ENCODE data around the gene TROAP.
"Not testable (repeated sequence)": the region's sequence is repeated elsewhere in the genome, so short reads cannot be mapped to it uniquely, and the experiment has no call there.

TROAP gene

GRCh38 chr12:49330631-49331379, 7.8 kb downstream of the TROAP start:
- DNase-seq, result no peak

GRCh38 chr12:49331380-49332222, 8.5 kb downstream of the TROAP start:
- peak; percentile 25 for DNase-seq

GRCh38 chr12:49332441-49332861, 9.4 kb downstream of the TROAP start:
- no peak for DNase-seq

- no peak for DNase-seq
Measured at GRCh38 chr12:49332891-49333371, 9.9 kb downstream of the TROAP start.

- DNase-seq, result not testable (repeated sequence)
Measured at GRCh38 chr12:49333778-49334177, 10.7 kb downstream of the TROAP start.

- DNase-seq, result no peak
Measured at GRCh38 chr12:49334226-49334625, 11.2 kb downstream of the TROAP start.

GRCh38 chr12:49334681-49335080, 11.6 kb downstream of the TROAP start:
- DNase-seq, result no peak

GRCh38 chr12:49335118-49335954, 12.3 kb downstream of the TROAP start:
- DNase-seq, result no peak

- DNase-seq, result no peak
Measured at GRCh38 chr12:49335955-49336644, 13.0 kb downstream of the TROAP start.

GRCh38 chr12:49336645-49337584, 13.9 kb downstream of the TROAP start, which contains the start of gene C1QL4:
TSS of gene C1QL4 (minus strand) at chr12:49337188. CDS start at chr12:49336477, 711 bp downstream.
- DNase-seq, result peak; percentile 92

- no peak for DNase-seq
Measured at GRCh38 chr12:49338830-49339463, 15.9 kb downstream of the TROAP start.

- no peak for DNase-seq
Measured at GRCh38 chr12:49339464-49339861, 16.4 kb downstream of the TROAP start.

GRCh38 chr12:49340095-49340870, 17.2 kb downstream of the TROAP start:
- no peak for DNase-seq

- DNase-seq, result no peak
Measured at GRCh38 chr12:49340971-49341776, 18.1 kb downstream of the TROAP start.

- no peak for DNase-seq
Measured at GRCh38 chr12:49341777-49342065, 18.7 kb downstream of the TROAP start.

GRCh38 chr12:49342066-49342913, 19.2 kb downstream of the TROAP start:
- DNase-seq, result peak; percentile 82

GRCh38 chr12:49342914-49343731, 20.1 kb downstream of the TROAP start:
- DNase-seq, result peak; percentile 49

Data from CD4-positive, alpha-beta T cell treated with Interleukin-17A for 4 hours (primary cell).